Cardiac fibroblast (primary cell): ENCODE results near the gene SOCS1.
"Not testable (repeated sequence)": the region's sequence is repeated elsewhere in the genome, so short reads cannot be mapped to it uniquely, and the experiment has no call there.

Source experiments
- DNase-seq, 2 donors: peaks; one replicate each; pipeline versions ENCODE4 v3.0.0 to v3.0.0-alpha.2; 2010; ENCODE audit warnings: low read depth in 2 of 2
- H3K4me3 ChIP-seq, 2 donors: replicated peaks in 1 of 2; 1 replicate in 1 of 2; 2 replicates in 1 of 2; pipeline ENCODE4 v1.5.1; 2011; ENCODE audit warnings: low read depth in 2 of 2, low read length in 2 of 2, mild to moderate bottlenecking in 2 of 2, moderate library complexity in 1 of 2
- TF ChIP-seq, protein P1 (sequence below): IDR thresholded peaks from one replicate; pipeline ENCODE4 v1.5.1; 2011; ENCODE audit warnings: low read depth, mild to moderate bottlenecking, low read length, inconsistent platforms

SOCS1 gene

DNA sequence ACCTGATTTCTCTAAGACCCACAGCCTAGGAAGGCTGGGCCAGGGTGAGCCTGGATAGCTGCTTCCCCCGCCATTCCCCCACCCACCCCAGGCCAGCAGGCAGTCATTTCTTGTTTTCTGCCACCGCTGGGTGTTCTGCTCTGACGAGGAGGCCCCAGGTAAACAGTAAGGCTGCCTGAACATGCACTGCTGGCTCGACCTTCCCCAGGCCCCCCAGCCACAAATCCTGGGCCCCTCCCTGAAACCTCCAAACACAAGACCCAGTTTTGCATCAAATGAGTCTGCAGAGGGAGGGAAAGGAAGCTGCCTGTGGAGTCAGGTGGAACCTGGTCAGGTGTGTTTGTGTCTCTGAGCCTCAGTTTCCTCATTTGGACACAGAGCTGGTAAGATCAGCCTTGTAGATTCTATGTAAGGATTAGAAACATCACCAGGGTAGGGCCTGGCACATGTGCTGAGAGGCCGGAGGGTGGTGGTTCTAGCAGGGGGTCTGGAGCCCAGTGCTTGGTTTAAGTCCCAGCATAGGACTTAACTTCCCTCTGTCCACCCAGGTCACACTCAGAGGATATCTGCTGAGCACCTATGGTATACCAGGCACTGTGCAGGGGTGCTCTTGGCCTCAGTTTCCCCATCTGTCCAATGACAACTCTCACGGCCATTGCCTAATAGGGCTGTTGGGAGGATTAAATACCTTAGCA, 44.0 kb upstream of the SOCS1 start:
- TF ChIP-seq, protein P1, sequence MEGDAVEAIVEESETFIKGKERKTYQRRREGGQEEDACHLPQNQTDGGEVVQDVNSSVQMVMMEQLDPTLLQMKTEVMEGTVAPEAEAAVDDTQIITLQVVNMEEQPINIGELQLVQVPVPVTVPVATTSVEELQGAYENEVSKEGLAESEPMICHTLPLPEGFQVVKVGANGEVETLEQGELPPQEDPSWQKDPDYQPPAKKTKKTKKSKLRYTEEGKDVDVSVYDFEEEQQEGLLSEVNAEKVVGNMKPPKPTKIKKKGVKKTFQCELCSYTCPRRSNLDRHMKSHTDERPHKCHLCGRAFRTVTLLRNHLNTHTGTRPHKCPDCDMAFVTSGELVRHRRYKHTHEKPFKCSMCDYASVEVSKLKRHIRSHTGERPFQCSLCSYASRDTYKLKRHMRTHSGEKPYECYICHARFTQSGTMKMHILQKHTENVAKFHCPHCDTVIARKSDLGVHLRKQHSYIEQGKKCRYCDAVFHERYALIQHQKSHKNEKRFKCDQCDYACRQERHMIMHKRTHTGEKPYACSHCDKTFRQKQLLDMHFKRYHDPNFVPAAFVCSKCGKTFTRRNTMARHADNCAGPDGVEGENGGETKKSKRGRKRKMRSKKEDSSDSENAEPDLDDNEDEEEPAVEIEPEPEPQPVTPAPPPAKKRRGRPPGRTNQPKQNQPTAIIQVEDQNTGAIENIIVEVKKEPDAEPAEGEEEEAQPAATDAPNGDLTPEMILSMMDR = no peak
- DNase-seq = no peak
- no peak overlapping the region for H3K4me3 ChIP-seq

DNA sequence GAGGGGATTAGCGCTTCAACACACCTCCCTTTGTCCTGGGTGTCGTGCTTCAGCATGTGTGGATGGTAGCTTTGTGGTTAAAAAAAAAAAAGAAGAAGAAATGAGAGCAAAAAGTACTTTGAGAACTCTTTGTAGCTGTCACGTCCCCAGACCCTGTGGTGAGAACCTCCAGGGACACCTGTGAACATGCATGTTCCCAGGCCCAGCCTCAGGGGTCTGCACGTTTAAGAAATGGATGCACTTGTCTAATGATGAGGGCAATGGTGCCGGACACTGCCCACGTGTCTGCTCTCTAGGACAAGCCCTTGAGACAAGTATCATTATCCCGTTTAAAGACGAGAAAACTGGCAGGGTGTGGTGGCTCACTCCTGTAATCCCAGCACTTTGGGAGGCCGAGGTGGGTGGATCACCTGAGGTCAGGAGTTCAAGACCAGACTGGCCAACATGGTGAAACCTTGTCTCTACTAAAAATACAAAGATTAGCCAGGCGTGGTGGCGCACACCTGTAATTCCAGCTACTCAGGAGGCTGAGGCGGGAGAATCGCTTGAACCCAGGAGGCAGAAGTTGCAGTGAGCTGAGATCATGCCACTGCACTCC, 43.0 kb upstream of the SOCS1 start:
- not testable (repeated sequence) for DNase-seq, H3K4me3 ChIP-seq

DNA sequence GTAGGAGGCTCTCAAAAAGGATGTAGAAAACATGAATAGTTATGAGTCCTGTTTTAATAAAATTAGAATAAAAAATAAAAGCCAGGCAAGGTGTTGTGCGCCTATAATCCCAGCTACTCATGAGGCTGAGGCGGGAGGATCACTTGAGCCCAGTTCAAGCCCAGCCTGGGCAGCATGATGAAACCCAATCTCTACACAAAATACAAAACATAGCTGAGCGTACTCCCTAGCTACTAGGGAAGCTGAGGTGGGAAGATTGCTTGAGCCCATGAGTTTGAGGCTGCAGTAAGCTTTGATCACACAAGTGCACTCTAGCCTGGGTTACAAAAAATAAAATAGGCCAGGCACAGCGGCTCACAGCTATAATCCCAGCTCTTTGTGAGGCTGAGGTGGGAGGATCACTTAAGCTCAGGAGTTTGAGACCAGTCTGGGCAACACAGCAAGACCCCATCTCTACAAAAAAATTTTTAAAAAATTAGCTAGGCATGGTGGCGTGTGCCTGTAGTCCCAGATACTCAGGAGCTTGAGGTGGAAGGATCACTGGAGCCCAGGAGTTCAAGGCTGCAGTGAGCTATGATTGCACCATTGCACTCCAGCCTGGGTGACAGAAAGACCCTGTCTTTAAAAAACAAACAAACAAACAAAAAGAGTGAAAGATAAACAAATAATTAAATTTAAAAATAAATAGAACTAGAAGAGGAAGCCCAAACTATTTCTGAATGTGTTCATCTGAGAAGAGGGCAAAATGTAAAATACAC, 42.3 kb upstream of the SOCS1 start:
- no peak for DNase-seq
- TF ChIP-seq, protein P1 = no peak
- no peak overlapping the region for H3K4me3 ChIP-seq

DNA sequence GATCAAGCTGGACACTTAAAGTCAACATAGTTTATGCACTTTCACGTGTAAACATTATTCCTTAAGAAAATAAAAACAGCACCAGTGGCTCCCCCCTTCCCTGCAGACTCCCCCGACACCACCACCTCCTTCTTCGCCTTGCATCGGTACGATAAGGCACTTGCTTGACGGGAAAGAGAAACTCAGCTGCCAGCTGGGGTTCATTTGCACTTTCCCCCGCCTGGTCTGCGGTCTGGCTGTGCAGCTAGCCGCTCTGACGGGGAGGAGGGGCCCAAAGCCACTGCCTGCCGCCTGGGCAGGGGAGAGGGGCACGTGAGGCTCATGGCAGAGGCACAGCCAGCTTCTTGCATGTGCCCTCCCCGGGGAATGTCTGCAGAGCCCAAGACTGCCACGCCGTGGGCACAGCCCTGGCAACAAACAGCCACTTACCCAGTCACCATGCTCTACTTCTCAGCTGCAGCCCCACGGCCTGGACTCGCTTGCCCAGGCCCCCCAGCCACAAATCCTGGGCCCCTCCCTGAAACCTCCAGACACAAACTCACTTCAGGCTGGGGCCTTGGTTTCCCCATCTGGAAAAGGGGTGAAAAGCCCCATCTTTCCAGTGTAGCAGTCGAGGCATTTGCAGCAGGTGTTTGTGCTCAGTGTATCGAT, 41.6 kb upstream of the SOCS1 start:
- DNase-seq = peak; percentile 18 to 81
- no peak overlapping the region for H3K4me3 ChIP-seq
- TF ChIP-seq, protein P1 = no peak

DNA sequence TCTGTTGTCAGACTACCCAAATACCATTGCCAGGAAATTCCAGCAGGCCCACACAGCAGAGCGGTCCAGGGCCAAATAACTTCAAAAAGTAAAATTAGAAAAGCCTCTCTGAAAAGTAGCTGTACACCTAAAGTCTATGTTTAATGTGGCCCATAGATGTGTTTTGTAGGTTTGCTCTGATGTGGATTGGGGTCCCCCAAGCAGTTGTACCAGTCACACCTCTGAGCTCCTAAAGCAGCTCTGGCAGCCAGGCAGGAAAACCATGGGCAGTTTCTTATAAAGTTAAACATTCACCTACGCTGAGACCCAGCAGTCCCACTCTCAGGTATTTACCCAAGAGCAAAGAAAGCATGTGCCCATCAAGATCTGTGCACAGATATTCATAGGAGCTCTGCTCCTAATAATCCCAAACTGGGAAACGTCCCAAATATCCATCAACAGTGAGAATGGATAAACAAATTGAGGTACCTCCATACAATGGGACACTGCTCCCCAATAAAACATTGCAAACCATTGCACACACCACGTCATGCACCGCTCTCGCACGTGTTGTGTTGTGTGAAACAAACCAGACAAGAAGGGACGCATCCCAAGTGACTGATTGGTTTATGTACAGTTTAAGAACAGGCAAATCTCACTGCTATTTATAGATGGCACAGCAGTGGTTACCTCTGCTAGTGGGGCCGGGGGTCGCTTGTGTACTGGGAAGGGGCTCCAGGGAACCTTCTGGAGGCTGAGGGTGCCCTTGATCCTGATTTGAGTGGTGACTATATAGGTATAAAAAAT, 40.9 kb upstream of the SOCS1 start:
- DNase-seq = no peak
- TF ChIP-seq, protein P1 = no peak

DNA sequence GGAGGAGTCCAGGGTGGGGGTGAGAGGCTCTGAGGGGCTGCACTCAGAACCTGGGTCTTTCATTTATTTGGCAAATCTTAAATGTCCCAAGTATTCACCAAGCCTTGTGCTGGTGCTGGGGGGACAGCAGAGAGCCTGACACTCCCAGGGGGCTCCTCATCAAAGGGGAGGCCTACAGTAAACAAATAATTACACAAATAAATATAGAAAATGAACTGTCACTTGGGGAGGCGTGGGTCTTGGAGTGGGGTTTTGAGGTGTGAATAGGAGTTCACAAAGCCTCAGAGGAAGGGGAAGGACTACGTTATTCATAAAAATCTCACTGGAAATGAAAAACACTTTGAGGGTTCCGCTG, 40.3 kb upstream of the SOCS1 start:
- DNase-seq = no peak
- H3K4me3 ChIP-seq = no peak overlapping the region
- TF ChIP-seq, protein P1 = no peak

More for the DNA sequence above, 40.9 kb upstream of the SOCS1 start:
- no peak overlapping the region for H3K4me3 ChIP-seq
